ENCODE results near the gene MTUS2. TPM values are rescaled to one million over a fixed set of nuclear protein-coding genes. Genes with fewer than 3 reads are reported as not detected.

The MTUS2 gene
- total RNA-seq, 1 experiment from 2014 or later: 0.35 TPM

DNA sequence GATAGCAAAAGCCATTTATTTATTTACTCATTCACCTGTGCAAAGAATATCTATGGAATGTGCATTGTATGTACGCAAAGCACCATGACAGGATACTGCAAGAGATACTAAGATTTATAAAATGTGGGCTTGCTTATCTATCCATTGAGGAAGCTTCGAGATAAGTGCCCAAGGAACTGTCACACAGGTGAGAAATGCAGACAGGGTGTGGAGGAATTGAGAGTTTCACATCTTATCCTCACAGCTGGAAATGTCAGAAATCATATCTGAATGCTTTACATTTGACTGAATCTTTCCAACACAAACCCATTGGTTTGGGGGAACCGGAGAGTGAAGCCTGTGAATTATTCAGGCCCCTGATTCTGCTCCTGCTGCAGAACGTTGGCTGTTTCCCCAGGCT is 662.4 kb downstream of the MTUS2 start:
- no peak overlapping the region for H2BK20ac ChIP-seq (ENCODE audit: low read depth, low read length, poor library complexity, severe bottlenecking)
- Mint-ChIP-seq H3K4me3 (no peak overlapping the region), H3K4me1 (peaks cover 28 to 32% of the 10 kb centered on the region in 2 experiments), H3K27me3 (ENCODE audit: low read depth) (no peaks in the 10 kb centered on the region), H3K36me3 (ENCODE audit: insufficient read depth in 1 of 3, low read depth in 3 of 3) (no peaks in the 10 kb centered on the region; a peak in 1 of 7 replicates), H3K27ac (no peak overlapping the region; a peak in 1 of 7 replicates), H3K9me3 (no peaks in the 10 kb centered on the region)
- H3K23me2 ChIP-seq (ENCODE audit: insufficient read length, low read depth, low read length, poor library complexity, severe bottlenecking): no peaks in the 10 kb centered on the region
- H3K79me1 ChIP-seq (ENCODE audit: insufficient read depth, low read depth, low read length, poor library complexity, severe bottlenecking): no peaks in the 10 kb centered on the region
- no peaks in the 10 kb centered on the region for H4K20me1 ChIP-seq (ENCODE audit: control insufficient read depth, insufficient read depth, insufficient read length)
- H2AFZ ChIP-seq (ENCODE audit: low read length): no peak overlapping the region
- H3K4me2 ChIP-seq (ENCODE audit: insufficient read depth, insufficient read length, low read length): no peak overlapping the region
- H2BK15ac ChIP-seq (ENCODE audit: low read depth, low read length): no peak overlapping the region
- H3K9me3 ChIP-seq (ENCODE audit: control insufficient read depth, low read depth, low read length): no peaks in the 10 kb centered on the region
- H3K79me2 ChIP-seq (ENCODE audit: insufficient read depth, low read length): no peaks in the 10 kb centered on the region
- H2BK5ac ChIP-seq (ENCODE audit: insufficient read length, low read length): no peak overlapping the region
- H3K27me3 ChIP-seq (ENCODE audit: insufficient read depth, low read length): no peaks in the 10 kb centered on the region
- no peak overlapping the region for H3K14ac ChIP-seq (ENCODE audit: insufficient read depth, low read length)
- H3T11ph ChIP-seq (ENCODE audit: low read length): no peak overlapping the region
- no peak overlapping the region for H2BK120ac ChIP-seq (ENCODE audit: low read depth, low read length, poor library complexity, severe bottlenecking)
- H3K18ac ChIP-seq (ENCODE audit: insufficient read length, low read depth, low read length): no peak overlapping the region
- H2AK5ac ChIP-seq (ENCODE audit: insufficient read length, low read length): no peak overlapping the region
- H2BK12ac ChIP-seq (ENCODE audit: insufficient read length, low read depth, low read length): no peak overlapping the region
- no peak overlapping the region for H3K56ac ChIP-seq (ENCODE audit: insufficient read length, low read depth, low read length)
- H3K4ac ChIP-seq (ENCODE audit: low read depth, low read length): no peak overlapping the region
- no peak overlapping the region for H4K5ac ChIP-seq (ENCODE audit: insufficient read length, low read depth, low read length)
- H3K9ac ChIP-seq (ENCODE audit: extremely low read depth, insufficient read length, low read length): no peak overlapping the region
- no peak for DNase-seq
- WGBS (ENCODE audit: extremely low coverage, insufficient read length, low lambda C conversion rate): no CpG with 5 or more reads among the region's 4 CpGs
- H3K4me1 ChIP-seq (ENCODE audit: insufficient read depth, low read length): peaks cover 5% of the 10 kb centered on the region; the same call in 1 of the 2 replicates
- H3K23ac ChIP-seq (ENCODE audit: insufficient read length, low read depth, low read length): no peak overlapping the region
- H4K91ac ChIP-seq (ENCODE audit: insufficient read length, low read depth, low read length): no peak overlapping the region
- no peak overlapping the region for H3K27ac ChIP-seq (ENCODE audit: insufficient read length, low read depth, low read length)
- TF ChIP-seq, protein P1, sequence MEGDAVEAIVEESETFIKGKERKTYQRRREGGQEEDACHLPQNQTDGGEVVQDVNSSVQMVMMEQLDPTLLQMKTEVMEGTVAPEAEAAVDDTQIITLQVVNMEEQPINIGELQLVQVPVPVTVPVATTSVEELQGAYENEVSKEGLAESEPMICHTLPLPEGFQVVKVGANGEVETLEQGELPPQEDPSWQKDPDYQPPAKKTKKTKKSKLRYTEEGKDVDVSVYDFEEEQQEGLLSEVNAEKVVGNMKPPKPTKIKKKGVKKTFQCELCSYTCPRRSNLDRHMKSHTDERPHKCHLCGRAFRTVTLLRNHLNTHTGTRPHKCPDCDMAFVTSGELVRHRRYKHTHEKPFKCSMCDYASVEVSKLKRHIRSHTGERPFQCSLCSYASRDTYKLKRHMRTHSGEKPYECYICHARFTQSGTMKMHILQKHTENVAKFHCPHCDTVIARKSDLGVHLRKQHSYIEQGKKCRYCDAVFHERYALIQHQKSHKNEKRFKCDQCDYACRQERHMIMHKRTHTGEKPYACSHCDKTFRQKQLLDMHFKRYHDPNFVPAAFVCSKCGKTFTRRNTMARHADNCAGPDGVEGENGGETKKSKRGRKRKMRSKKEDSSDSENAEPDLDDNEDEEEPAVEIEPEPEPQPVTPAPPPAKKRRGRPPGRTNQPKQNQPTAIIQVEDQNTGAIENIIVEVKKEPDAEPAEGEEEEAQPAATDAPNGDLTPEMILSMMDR (conservative IDR thresholded peaks at IDR 0.05): no peak
- no peak overlapping the region for H4K8ac ChIP-seq (replicated peaks; ENCODE audit: insufficient read length, low read depth, low read length)

Data from H9 (cell line).